Measurements from ENCODE around the gene PLCB4. TPM values are rescaled to one million over a fixed set of nuclear protein-coding genes. Genes with fewer than 3 reads are reported as not detected.

Gene PLCB4
- total and polyA plus RNA-seq, 2 experiments from 2014 or later = 6.5 to 16.1 TPM

DNA sequence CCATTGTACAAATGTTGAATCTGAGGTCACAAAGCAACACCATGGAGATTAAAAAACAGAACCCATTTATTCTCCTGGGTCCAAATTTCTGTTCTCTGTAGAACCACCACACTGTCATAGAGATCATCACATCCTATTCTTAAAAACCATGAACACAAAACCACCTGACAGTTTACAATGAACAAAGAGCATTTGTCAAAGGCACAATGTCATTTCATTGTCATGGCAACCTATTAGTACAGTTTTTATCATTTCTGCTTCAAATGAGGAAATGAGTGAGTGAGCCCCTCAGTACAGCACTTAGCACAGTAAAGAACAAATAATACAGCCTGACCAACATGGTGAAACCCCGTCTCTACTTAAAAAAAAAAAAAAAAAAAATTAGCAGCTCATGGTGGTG, 422.4 kb downstream of the PLCB4 start:
- ATAC-seq = no peak

More for the DNA sequence above, 422.4 kb downstream of the PLCB4 start:
- Histone ChIP-seq H4K20me1 (replicated peaks; ENCODE audit: insufficient read depth) (no peaks in the 10 kb centered on the region), H3K4me1 (ENCODE audit: insufficient read depth) (no peaks in the 10 kb centered on the region), H3K27me3 (ENCODE audit: insufficient read depth) (no peaks in the 10 kb centered on the region), H3K4me2 (no peak overlapping the region), H3K36me3 (ENCODE audit: insufficient read depth) (no peaks in the 10 kb centered on the region), H2AFZ (no peak overlapping the region), H3K79me2 (replicated peaks; ENCODE audit: insufficient read depth) (no peaks in the 10 kb centered on the region), H3K4me3 (no peak overlapping the region), H3K27ac (ENCODE audit: low read depth) (no peak overlapping the region), H3K9me2 (ENCODE audit: insufficient read depth) (peaks cover 20% of the 10 kb centered on the region; the same call in 1 of the 2 replicates), H3F3A (replicated peaks; ENCODE audit: low read depth) (no peaks in the 10 kb centered on the region)
- TF ChIP-seq, protein P1, sequence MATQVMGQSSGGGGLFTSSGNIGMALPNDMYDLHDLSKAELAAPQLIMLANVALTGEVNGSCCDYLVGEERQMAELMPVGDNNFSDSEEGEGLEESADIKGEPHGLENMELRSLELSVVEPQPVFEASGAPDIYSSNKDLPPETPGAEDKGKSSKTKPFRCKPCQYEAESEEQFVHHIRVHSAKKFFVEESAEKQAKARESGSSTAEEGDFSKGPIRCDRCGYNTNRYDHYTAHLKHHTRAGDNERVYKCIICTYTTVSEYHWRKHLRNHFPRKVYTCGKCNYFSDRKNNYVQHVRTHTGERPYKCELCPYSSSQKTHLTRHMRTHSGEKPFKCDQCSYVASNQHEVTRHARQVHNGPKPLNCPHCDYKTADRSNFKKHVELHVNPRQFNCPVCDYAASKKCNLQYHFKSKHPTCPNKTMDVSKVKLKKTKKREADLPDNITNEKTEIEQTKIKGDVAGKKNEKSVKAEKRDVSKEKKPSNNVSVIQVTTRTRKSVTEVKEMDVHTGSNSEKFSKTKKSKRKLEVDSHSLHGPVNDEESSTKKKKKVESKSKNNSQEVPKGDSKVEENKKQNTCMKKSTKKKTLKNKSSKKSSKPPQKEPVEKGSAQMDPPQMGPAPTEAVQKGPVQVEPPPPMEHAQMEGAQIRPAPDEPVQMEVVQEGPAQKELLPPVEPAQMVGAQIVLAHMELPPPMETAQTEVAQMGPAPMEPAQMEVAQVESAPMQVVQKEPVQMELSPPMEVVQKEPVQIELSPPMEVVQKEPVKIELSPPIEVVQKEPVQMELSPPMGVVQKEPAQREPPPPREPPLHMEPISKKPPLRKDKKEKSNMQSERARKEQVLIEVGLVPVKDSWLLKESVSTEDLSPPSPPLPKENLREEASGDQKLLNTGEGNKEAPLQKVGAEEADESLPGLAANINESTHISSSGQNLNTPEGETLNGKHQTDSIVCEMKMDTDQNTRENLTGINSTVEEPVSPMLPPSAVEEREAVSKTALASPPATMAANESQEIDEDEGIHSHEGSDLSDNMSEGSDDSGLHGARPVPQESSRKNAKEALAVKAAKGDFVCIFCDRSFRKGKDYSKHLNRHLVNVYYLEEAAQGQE (IDR thresholded peaks at IDR 0.05; ENCODE audit: unreplicated experiment) = no peak
- TF ChIP-seq EZH2phosphoT487 (IDR thresholded peaks at IDR 0.05; ENCODE audit: unreplicated experiment) (no peak), EZH2 (IDR thresholded peaks at IDR 0.05; ENCODE audit: low read depth, unreplicated experiment) (no peak), POLR2AphosphoS5 (IDR thresholded peaks at IDR 0.05; ENCODE audit: low read depth) (no peak), ZNF114 (CRISPR knock-in tag; IDR thresholded peaks at IDR 0.05) (no peak), JUNB (IDR thresholded peaks at IDR 0.05; ENCODE audit: unreplicated experiment) (no peak), STAT1 (IDR thresholded peaks at IDR 0.05; ENCODE audit: unreplicated experiment) (no peak)
- TF ChIP-seq, protein P2, sequence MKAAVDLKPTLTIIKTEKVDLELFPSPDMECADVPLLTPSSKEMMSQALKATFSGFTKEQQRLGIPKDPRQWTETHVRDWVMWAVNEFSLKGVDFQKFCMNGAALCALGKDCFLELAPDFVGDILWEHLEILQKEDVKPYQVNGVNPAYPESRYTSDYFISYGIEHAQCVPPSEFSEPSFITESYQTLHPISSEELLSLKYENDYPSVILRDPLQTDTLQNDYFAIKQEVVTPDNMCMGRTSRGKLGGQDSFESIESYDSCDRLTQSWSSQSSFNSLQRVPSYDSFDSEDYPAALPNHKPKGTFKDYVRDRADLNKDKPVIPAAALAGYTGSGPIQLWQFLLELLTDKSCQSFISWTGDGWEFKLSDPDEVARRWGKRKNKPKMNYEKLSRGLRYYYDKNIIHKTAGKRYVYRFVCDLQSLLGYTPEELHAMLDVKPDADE (IDR thresholded peaks at IDR 0.05) = no peak
- TF ChIP-seq, protein P3, sequence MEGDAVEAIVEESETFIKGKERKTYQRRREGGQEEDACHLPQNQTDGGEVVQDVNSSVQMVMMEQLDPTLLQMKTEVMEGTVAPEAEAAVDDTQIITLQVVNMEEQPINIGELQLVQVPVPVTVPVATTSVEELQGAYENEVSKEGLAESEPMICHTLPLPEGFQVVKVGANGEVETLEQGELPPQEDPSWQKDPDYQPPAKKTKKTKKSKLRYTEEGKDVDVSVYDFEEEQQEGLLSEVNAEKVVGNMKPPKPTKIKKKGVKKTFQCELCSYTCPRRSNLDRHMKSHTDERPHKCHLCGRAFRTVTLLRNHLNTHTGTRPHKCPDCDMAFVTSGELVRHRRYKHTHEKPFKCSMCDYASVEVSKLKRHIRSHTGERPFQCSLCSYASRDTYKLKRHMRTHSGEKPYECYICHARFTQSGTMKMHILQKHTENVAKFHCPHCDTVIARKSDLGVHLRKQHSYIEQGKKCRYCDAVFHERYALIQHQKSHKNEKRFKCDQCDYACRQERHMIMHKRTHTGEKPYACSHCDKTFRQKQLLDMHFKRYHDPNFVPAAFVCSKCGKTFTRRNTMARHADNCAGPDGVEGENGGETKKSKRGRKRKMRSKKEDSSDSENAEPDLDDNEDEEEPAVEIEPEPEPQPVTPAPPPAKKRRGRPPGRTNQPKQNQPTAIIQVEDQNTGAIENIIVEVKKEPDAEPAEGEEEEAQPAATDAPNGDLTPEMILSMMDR (conservative IDR thresholded peaks at IDR 0.05; ENCODE audit: low read depth in 2 of 2) = no peak
- TF ChIP-seq, protein P4, sequence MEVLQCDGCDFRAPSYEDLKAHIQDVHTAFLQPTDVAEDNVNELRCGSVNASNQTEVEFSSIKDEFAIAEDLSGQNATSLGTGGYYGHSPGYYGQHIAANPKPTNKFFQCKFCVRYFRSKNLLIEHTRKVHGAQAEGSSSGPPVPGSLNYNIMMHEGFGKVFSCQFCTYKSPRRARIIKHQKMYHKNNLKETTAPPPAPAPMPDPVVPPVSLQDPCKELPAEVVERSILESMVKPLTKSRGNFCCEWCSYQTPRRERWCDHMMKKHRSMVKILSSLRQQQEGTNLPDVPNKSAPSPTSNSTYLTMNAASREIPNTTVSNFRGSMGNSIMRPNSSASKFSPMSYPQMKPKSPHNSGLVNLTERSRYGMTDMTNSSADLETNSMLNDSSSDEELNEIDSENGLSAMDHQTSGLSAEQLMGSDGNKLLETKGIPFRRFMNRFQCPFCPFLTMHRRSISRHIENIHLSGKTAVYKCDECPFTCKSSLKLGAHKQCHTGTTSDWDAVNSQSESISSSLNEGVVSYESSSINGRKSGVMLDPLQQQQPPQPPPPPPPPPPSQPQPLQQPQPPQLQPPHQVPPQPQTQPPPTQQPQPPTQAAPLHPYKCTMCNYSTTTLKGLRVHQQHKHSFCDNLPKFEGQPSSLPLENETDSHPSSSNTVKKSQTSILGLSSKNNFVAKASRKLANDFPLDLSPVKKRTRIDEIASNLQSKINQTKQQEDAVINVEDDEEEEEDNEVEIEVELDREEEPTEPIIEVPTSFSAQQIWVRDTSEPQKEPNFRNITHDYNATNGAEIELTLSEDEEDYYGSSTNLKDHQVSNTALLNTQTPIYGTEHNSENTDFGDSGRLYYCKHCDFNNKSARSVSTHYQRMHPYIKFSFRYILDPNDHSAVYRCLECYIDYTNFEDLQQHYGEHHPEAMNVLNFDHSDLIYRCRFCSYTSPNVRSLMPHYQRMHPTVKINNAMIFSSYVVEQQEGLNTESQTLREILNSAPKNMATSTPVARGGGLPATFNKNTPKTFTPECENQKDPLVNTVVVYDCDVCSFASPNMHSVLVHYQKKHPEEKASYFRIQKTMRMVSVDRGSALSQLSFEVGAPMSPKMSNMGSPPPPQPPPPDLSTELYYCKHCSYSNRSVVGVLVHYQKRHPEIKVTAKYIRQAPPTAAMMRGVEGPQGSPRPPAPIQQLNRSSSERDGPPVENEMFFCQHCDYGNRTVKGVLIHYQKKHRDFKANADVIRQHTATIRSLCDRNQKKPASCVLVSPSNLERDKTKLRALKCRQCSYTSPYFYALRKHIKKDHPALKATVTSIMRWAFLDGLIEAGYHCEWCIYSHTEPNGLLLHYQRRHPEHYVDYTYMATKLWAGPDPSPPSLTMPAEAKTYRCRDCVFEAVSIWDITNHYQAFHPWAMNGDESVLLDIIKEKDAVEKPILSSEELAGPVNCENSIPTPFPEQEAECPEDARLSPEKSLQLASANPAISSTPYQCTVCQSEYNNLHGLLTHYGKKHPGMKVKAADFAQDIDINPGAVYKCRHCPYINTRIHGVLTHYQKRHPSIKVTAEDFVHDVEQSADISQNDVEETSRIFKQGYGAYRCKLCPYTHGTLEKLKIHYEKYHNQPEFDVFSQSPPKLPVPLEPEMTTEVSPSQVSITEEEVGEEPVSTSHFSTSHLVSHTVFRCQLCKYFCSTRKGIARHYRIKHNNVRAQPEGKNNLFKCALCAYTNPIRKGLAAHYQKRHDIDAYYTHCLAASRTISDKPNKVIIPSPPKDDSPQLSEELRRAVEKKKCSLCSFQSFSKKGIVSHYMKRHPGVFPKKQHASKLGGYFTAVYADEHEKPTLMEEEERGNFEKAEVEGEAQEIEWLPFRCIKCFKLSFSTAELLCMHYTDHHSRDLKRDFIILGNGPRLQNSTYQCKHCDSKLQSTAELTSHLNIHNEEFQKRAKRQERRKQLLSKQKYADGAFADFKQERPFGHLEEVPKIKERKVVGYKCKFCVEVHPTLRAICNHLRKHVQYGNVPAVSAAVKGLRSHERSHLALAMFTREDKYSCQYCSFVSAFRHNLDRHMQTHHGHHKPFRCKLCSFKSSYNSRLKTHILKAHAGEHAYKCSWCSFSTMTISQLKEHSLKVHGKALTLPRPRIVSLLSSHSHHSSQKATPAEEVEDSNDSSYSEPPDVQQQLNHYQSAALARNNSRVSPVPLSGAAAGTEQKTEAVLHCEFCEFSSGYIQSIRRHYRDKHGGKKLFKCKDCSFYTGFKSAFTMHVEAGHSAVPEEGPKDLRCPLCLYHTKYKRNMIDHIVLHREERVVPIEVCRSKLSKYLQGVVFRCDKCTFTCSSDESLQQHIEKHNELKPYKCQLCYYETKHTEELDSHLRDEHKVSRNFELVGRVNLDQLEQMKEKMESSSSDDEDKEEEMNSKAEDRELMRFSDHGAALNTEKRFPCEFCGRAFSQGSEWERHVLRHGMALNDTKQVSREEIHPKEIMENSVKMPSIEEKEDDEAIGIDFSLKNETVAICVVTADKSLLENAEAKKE (CRISPR knock-in tag; IDR thresholded peaks at IDR 0.05) = no peak
- no peaks in the 10 kb centered on the region for H3K4me1 Mint-ChIP-seq
- no peak overlapping the region for H3K27ac Mint-ChIP-seq
- DNase-seq (ENCODE audit: low spot score) = no peak
- H3K36me3 Mint-ChIP-seq (ENCODE audit: low read depth) = no peaks in the 10 kb centered on the region
- no peaks in the 10 kb centered on the region for H3K9me3 Mint-ChIP-seq
- no peak overlapping the region for H3K4me3 Mint-ChIP-seq
- H3K27me3 Mint-ChIP-seq (ENCODE audit: insufficient read depth, low read depth, poor library complexity) = peaks cover 4% of the 10 kb centered on the region

All from GM23338 (cell line).